ENCODE results near the gene RNF144A.
"Not testable (repeated sequence)": the region's sequence is repeated elsewhere in the genome, so short reads cannot be mapped to it uniquely, and the experiment has no call there.

Gene RNF144A

DNA sequence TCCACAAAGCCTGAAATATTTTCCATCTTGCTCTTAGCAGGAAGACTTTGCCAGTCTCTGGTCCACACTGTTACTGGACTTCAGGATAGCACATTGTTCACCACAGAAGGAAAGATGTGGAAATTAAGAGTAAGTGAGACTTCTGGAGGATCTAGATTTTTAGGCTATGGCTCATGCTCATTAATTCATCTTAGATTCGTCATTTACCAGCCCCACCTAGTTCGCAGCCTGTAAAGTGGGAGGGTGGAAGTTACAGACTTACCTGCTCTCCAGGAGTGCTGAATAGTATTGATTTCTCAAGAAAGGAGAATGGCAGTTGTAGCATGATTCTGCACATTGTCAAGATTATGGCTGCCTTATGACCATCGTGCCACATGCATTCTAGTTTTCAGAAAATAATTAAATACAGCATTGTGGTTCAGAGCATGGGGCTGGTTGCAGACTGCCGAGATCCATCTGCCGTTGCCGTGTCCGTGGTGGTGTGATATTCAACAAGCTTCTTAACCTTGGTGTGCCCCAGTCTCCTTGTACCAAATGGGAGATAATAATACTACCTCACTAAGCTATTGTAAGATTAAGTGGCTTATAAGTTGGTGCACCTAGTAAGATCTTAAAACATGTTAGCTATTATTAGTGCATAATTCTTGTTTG lies 56.8 kb downstream of the RNF144A start:
- no peak for DNase-seq

DNA sequence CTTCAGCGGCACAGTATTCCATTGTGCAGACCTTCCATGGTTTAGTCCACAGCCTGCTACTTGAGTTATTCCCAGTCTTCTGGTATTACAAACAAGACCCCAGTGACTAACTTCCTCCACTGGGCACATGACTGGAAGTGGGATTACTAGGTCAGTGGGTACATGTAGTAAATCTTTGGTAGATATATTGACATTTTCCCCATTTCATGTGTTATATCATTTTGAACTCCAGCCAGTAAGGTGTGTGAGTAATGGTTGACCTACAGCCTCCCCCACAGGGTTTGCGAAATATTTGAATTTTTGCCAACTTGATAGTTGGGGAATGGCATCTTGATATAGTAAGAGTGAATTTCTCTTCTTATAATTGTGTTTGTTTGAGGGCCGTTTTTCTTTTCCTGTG lies 58.8 kb downstream of the RNF144A start:
- DNase-seq: no peak

DNA sequence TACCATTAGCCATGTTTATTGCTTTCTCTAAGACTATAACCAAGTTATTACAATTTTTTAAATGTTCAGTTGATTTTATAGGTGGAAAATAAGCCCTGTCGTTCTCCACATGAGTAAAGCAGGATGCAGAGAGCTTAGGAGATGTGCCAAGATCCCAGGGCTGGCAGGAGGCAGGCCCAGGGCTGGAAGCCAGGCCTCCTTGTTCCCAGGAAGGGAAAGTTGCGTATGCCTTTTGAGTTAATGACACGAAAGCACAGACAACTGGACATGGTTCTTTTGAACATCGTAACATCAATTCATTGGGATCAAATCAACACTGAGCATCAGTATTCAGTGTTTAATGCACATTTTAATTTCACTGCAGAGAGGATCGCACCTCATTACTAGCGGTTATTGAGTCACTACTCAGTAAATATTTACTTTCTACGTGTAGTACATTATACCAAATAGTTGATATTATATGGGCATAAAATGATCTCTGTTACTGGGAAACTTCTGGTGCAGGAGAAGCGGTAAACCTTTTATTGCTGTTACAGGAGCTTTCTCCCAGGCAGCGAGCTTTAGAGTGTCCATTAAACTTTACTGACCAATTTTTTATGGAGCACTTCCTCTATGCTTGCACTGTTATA lies 60.0 kb downstream of the RNF144A start:
- DNase-seq: no peak

DNA sequence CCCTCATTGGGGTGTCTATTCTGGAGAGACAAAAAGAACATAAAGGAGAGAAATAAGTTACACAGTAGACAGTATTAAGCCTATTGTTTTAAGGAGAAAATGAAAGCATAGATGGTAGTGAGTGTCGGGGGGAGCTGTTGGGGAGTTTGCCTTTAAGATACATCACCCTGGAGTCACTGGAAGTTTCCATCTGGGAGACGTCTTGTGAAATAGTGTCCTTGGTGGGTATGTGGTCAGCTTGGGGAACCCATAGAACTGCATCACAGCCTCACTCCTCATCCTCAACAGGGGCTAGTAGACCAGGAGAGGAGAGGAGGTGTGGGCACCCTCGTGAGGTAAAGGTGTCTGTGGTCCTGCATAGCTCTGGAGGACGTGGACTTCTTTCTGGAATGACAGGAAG lies 60.6 kb downstream of the RNF144A start:
- DNase-seq: no peak

DNA sequence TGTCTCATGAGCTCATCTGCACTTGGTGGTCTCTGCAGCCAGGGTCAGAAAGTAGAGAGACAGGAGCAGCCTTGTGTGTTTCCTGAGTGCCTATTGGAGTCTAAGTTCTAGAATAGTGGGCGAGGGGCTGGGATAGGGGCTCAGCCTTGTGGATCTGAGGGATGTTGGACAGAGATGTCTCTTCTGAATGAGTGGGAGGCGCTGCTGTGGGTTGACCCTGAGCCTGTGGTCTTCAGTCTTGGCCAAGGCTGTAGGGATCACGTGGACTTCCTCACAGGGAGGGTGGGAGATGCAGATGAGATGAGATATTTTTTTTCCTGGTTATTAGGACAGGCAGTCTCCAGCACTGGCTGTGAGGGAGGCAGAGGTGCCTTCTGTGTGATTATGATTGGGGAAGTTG lies 61.8 kb downstream of the RNF144A start:
- no peak for DNase-seq

DNA sequence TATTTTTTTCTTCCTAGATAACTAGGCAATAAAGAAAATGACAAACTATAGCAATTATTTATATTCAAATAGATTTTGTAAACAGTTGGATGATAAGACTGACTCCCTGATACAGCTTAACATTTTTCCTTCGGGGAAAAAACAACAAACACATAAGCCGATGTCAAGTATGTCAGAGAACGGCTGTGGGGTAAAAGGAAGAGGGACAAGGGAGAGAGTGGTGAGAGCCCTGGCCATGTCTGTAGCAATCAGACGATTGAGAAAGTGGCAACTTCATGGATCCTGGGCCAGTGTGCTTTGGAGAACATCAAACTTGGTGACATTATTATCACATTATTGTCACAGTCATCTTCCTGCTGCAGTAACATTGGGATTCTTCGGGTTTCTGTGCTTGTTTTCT lies 65.2 kb downstream of the RNF144A start:
- no peak for DNase-seq

DNA sequence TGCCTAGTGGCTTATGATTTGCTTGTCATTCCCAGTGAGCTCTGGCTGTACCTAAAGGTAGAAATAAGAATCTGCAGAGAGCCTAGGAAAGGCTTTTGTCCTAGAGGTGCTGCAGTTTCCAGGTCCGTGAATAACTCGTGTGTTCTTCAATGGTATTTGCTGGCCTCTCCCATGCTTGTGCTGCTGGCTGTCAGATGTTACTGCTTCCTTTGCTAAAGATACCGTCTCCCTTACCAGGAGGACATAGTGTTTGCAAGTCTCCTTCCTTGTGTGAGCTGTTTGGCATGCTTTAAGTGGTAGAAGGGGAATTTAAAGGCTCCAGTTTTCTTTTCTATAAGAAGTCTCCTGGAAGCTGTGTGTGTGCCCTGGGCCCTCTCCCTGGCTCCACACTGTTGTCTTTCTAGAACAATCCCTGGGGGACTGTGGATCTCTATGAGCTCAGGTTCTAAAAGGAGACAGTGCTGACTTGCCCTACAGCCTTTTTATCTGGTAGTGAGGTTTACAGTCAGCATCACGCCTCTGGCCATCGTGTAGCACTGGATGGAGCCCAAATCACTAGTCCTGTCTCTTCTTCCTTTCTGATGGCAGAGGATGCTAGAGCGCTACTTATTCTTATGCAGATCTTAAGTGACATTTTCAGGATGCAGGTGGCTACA lies 65.8 kb downstream of the RNF144A start:
- DNase-seq: no peak

DNA sequence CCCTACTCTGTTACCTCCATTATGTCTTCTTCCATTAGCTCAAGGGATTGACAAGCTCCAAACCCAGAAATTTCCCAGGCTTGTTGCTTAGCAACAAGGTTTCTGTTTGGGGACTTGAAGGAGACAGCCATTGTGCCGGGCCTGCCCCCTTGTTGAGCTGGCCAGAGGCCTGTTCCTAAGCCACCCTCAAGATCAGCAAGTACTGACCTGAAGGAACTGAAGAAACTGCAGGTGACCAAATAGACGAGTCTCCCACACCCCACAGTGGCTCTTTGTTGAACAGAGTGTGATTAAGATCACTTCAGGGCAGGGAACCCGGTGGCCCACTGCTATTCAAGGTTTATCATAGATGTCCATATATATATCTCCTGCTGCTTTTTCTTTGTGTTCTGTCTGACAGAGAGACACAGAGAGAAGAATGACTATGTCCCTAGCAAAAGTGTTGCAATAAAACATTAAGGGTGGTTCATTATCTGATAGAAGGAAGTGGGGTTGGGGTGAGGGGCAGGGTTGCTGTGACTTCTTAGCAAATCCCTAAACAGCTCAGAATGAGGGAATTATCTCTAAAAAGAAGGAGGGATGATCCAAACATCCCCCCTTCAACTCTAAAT lies 69.2 kb downstream of the RNF144A start:
- DNase-seq: no peak

DNA sequence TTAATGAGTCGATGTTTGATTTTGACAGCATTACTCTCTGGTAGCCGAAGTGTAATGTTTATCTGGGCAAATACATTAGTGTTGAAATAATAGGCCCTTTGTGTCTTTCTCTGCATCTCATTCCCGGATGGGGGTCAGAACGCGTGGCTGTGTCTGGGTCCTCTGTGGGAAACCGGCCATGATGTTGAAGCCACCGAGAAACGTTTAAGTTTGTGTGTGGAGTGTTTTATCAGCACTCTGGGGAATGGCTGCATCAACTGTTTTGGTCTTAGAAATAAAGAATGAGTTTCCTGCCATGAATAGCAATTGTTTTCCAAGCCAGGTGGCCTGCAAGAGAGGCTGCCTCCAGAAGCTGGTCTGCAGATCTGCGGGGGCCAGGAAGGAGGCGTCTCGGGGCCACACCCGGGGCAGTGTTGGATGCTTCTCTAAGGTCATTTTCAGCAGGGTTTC lies 69.7 kb downstream of the RNF144A start:
- DNase-seq: peak; percentile 47 to 49

DNA sequence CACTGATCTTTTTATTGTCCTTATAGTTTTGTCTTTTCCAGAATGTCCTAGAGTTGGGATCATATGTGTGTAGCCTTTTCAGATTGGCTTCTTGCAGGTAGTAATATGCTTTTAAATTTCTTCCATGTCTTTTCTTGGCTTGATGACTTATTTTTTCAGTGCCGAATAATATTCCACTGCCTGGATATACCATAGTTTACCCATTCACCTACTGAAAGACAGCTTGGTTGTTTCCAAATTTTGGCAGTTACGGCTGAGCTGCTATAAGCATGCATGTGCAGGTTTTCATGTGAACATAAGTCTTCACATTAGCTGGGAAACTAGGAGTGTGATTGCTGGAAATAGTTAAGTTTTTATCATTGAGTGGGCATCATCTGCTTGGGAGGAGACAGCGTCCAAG lies 73.7 kb downstream of the RNF144A start:
- DNase-seq: no peak

DNA sequence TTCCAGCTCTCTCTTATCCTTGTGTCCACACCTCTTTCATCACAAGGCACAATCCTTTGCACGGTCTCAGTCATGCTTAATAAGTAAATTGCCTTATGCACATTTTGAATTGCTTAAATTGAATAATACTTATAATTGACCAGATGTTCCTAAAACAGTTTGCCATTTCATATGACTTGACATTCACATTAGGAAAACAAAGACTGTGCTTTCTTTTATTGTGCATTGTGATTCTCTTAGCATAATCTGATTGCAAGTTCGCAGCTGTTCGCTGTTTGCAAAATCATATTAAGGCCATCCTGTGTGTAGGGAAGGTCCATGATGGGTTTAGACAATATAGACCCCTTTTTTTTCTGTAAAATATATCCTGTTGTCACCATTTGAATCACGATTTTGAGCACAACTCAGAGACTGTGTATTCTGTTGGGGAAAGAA lies 75.6 kb downstream of the RNF144A start:
- DNase-seq: no peak

DNA sequence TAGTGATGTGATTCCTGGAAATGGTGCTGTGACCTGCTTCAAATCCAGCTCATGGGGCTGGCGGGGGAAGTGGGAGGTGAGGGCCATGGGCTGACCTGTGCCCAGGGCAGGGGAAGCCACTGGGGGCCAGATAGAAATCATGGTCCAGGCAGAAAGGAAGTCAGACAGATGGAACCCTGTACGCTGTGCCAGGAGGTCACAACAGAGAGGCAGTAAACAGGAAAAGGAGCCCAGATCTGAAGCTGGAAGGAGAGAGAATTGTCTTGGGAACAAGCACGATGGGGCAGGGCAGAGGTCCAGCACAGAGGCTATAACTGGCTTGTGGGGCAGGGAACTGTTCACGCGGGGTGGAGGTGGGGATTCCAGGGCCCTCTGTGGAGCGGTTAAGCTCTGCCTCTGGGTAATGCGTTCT lies 76.0 kb downstream of the RNF144A start:
- no peak for DNase-seq

DNA sequence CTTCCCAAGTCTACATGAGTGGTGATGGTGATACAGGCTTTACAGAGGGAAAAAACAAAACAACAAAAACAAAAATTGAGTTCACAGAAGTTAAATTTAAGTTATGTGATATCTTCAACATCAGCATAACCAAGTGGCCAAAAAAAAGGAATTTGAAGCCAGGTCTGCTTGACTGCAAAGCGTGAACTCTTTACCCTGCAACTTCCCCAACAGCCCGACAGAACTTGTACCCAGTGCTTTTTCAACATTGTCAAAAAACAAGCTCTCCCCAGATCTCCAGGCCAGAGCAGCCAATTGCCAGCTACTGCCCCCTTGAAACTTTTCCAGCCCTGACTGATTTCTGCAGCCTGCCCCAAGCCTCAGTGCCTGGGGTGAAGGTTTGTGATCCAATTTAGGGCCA lies 76.7 kb downstream of the RNF144A start:
- DNase-seq: no peak

DNA sequence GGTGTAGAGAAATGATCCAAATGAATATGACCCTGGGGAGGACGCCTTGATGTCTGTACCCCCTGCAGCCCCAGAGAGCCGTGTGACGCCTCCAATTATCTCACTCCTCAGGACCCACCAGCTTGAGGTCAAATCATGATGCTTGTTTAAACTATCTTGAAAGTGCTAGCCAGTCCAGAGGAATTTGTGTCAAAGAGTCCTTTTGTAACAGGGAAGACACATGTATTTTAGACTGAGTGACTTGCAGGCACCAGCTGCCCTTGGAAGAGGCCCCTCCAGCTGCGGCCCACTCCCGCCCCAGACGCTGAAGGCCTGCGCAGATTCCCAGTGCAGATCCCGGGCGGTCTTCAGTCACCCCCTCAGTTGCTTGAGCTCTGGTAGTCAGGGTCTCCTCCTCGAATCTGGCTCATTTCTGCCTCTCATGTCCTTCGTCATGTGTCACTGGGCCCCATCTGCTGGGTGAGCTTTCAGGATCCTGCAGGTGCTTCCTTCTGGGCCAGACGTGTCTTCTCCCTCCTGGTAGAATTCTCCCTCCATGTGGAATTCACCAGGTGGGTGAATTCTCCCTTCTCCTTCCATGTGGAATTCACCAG lies 77.4 kb downstream of the RNF144A start:
- DNase-seq: no peak

DNA sequence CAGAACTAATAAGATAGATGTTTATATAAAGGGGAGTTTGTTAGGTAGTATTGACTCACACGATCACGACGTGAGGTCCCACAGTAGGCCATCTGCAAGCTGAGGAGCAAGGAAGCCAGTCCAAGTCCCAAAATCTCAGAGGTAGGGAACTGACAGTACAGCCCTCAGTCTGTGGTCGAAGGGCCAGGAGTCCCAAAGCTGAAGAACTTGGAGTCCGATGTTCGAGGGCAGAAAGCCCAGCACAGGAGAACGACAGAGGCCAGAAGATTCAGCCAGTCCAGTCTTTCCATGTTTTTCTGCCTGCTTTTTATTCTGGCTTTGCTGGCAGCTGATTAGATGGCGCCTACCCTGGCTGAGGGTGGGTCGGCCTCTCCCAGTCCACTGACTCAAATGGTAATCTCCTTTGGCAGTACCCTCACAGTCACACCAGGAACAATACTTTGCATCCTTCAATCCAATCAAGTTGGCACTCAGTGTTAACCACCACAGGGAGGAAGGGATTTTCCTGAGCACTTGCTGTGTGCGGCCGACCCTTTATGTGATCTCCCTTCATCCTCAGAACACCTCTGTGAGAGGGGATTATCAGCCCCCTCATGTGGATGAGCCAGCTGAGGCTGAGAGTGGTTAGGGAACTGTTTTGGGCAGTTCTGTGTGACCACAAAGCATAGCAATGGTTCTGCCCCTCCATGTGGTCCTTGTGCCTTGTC lies 78.3 kb downstream of the RNF144A start:
- DNase-seq: no peak

DNA sequence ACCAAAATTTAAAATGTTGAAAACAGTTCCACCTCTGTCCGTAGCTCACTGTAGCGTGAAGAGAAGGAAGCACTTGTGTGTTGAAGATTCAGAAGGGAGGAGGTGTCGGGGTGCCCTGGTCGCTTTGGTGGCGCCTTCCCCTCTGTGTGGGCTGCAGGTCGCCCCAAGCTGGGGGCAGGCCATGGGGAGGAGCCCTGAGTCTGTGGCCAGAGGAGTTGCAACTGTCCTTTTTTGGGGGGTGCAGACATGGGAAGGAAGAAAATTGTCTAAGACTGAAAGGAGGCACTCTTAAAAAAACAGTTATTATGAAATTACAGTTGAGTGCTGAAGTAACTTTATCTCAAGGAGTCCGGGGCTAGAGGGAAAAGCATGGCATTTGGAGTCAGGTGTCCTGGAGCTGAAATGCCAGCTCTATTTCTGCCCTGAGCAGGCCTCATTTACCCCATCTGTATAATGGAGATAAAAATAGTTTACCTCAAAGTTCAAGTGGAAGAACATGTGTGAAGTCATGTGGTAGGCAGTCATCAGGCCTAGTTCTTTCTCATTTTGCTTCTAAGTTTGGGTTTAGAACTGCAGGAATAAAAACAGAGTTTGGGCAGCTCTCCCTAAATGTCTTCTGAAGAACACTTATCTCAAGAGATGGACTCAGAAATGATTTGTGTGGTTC lies 82.1 kb downstream of the RNF144A start:
- DNase-seq: no peak

DNA sequence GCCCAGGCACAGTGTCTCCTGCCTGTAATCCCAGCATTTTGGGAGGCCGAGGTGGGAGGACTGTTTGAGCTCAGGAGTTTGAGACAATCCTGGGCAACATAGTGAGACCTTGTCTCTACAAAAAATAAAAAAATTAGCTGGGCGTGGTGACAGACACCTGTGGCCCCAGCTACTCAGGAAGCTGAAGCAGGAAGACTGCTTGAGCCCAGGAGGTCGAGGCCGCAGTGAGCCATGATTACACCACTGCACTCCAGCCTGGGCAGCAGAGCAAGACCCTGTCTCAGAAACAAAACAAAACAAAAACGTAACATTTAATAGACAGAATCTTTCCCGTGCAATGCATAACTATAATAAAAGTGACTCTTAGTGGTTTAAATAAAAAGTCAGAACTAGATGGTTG lies 84.2 kb downstream of the RNF144A start:
- not testable (repeated sequence) for DNase-seq

DNA sequence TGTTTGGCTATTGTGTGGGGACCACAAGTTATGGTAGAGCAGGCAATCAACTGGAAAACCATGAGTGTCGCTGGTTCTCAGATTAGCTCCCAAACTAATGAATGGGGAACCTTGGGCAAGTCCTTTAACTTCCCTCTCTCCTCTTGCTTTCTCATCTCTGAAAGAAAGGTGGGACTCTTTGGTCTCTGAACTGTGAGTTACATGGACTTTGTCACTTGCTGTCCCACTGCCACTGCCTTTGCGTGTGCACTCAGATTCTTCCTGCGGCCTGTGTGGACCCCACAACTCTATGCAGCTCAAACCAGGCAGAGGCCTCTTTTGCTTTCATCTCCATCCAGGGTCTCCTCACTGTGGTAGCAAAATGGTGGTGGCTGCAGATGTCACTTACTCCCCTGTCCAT lies 86.7 kb downstream of the RNF144A start:
- no peak for DNase-seq

DNA sequence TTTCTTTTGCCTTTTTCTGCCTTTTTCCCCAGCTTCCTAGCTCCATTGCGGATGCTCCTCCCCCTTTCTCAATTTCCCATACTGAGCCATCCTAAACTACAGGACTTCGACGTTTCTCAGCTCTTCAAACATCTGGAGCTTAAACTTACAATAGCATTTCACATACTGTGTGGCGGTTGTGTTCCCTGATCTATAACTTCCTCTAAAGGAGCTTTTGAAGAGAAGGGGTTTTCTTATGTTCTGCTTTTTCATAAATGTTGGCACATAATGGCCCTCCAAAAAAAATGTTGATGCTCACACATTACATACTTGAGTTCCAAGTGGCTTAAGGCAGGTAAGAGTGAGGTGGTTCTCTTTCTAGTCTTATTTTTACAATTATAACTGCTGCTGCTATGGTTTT lies 87.4 kb downstream of the RNF144A start:
- DNase-seq: no peak

DNA sequence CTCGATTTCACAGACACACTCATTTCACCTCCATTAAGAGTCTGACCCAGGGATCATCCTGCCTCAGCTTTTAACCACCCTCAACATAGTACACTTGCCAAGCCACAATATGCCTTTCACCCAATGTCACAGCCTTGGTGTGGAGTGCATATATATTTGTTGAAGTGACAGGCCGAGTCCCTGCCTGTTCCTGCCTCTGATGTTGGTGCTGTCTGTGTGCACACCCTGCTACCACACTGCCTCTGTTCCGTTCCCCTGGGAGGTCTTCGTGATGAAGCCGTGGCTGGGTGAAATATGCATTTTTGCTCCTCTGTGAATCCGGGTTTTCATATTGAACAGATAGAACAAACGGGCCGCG lies 90.3 kb downstream of the RNF144A start:
- no peak for DNase-seq

DNA sequence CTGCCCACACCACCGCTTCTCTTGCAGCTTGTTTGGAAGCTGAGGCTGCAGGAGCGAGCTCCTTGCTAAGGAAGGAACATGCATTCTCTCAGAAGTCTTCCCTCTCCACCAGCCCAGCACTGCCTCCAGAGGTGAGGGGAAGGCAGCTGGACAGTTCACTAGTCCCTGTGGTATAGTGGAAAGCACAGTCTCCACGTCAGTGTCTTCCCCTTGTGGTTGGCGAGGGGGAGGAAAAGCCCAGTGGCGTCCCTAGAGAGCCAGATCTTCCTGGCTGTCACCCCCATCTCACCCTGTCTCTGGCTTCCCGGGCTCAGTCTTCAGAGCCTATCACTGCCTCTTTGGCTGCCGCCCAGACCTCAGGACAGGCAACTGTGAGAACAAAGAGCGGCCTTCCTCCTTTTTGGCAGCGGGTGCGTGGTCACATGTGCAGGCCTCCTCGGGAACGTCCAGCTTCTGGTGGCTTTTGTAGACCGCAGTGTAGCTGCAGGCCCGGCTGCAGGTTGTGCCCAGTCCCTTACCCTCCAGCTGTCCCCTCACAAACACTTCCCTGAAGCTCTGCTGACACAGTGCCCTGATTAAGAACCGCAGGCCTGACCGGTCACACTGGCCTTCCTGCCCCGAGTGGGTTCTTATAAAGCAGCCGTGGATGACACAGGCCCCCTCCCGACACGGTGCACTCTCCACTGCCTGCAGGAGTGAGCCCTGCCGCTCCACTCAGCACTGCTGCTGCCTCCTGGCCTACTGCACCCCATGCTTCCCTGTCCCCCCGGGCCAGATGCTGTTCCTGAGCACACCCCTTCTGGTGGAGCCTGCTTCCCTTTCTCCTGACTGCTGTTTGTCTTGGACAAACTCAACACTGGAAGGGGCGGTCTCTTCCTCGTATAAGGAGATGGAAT lies 90.9 kb downstream of the RNF144A start:
- no peak for DNase-seq

All from NCI-H526 (cell line).